Measurements from ENCODE around the gene FBXO27.

DNA sequence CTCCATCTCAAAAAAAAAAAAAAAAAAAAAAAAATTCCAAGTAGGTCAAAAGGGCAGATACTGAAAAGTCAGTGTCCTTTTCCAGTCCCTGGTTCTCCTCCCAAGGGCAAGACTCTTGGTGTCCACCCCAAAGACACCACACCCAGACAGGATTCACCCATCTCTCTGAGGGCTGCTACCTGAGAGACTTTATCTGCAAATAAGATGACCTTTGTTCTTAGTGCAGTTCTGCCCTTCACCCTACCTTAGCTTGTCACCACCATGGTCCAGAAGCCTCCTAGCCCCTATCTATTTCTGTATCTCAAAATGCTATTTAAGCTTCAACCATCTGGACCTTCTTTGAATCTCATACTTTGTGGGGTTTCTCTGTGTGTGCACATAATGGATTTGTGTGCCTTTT, 4.2 kb upstream of the FBXO27 start:
- TF ChIP-seq POLR2A (IDR thresholded peaks at IDR 0.05) = no peak
- TF ChIP-seq, protein P1, sequence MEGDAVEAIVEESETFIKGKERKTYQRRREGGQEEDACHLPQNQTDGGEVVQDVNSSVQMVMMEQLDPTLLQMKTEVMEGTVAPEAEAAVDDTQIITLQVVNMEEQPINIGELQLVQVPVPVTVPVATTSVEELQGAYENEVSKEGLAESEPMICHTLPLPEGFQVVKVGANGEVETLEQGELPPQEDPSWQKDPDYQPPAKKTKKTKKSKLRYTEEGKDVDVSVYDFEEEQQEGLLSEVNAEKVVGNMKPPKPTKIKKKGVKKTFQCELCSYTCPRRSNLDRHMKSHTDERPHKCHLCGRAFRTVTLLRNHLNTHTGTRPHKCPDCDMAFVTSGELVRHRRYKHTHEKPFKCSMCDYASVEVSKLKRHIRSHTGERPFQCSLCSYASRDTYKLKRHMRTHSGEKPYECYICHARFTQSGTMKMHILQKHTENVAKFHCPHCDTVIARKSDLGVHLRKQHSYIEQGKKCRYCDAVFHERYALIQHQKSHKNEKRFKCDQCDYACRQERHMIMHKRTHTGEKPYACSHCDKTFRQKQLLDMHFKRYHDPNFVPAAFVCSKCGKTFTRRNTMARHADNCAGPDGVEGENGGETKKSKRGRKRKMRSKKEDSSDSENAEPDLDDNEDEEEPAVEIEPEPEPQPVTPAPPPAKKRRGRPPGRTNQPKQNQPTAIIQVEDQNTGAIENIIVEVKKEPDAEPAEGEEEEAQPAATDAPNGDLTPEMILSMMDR (IDR thresholded peaks at IDR 0.05) = no peak
